DOHH2 (cell line): ENCODE measurements around the gene DHRS1.

Source experiments
- H3F3A ChIP-seq: fragments of 200-600 bp; sonication (generic), shearing (Covaris generic); 2 replicates; pipeline ENCODE4 v1.6.0; 2016; ENCODE audit warnings: antibody characterized with exemption, mild to moderate bottlenecking; ENCODE audit not compliant: control insufficient read depth, insufficient read depth
- H3K27ac ChIP-seq: fragments of 200-600 bp; sonication (generic); 2 replicates; pipeline ENCODE4 v1.5.1; 2014; ENCODE audit warnings: low read depth, mild to moderate bottlenecking, low read length, moderate library complexity
- H3K27me3 ChIP-seq: fragments of 200-600 bp; sonication (generic); 2 replicates; pipeline ENCODE4 v1.6.1; 2014; ENCODE audit warnings: mild to moderate bottlenecking, low read length, mixed read lengths; ENCODE audit not compliant: control insufficient read depth
- H3K36me3 ChIP-seq: fragments of 200-600 bp; sonication (generic); 2 replicates; pipeline ENCODE4 v1.6.1; 2014; ENCODE audit warnings: mild to moderate bottlenecking, low read length, moderate library complexity, mixed read lengths; ENCODE audit not compliant: control insufficient read depth
- H3K4me1 ChIP-seq: fragments of 200-600 bp; sonication (generic); 2 replicates; pipeline ENCODE4 v1.6.1; 2014; ENCODE audit warnings: mild to moderate bottlenecking, low read length, mixed read lengths; ENCODE audit not compliant: control insufficient read depth
- H3K4me2 ChIP-seq: fragments of 200-600 bp; sonication (generic); 2 replicates; pipeline ENCODE4 v1.6.0; 2014; ENCODE audit warnings: mild to moderate bottlenecking, low read length, moderate library complexity
- H3K4me3 ChIP-seq: fragments of 200-600 bp; sonication (generic); 2 replicates; pipeline ENCODE4 v1.5.1; 2014; ENCODE audit warnings: mild to moderate bottlenecking, low read length, mixed read lengths
- H3K79me2 ChIP-seq: fragments of 200-600 bp; sonication (generic); 2 replicates; pipeline ENCODE4 v1.6.1; 2014; ENCODE audit warnings: mild to moderate bottlenecking, low read length, mixed read lengths; ENCODE audit not compliant: control insufficient read depth
- H3K9me2 ChIP-seq: fragments of 200-600 bp; sonication (generic); replicated peaks from 2 replicates; pipeline ENCODE4 v1.6.1; 2014; ENCODE audit warnings: mild to moderate bottlenecking, low read length, mixed read lengths; ENCODE audit not compliant: control insufficient read depth
- H3K9me3 ChIP-seq: fragments of 200-600 bp; sonication (generic); 2 replicates; pipeline ENCODE4 v1.6.1; 2014; ENCODE audit warnings: antibody characterized with exemption, low read length, mixed read lengths; ENCODE audit not compliant: control insufficient read depth, insufficient read depth
- H4K20me1 ChIP-seq: fragments of 200-600 bp; sonication (generic); 2 replicates; pipeline ENCODE4 v1.6.0; 2014; ENCODE audit warnings: low read depth, mild to moderate bottlenecking, antibody characterized with exemption, low read length, moderate library complexity; ENCODE audit not compliant: control insufficient read depth, insufficient read depth
- EZH2phosphoT487 ChIP-seq: fragments of 200-600 bp; sonication (generic); IDR thresholded peaks from 2 replicates; pipeline ENCODE4 v1.6.1; 2017; ENCODE audit warnings: borderline replicate concordance, mild to moderate bottlenecking, antibody characterized with exemption, low read length, moderate library complexity, mixed read lengths
- TF ChIP-seq, protein P1 (sequence below): fragments of 200-600 bp; sonication (generic); IDR thresholded peaks from one replicate; pipeline ENCODE4 v1.5.1; 2014; ENCODE audit warnings: antibody characterized with exemption, mild to moderate bottlenecking, low read depth, low read length; ENCODE audit not compliant: poor library complexity, severe bottlenecking

DHRS1 gene

DNA sequence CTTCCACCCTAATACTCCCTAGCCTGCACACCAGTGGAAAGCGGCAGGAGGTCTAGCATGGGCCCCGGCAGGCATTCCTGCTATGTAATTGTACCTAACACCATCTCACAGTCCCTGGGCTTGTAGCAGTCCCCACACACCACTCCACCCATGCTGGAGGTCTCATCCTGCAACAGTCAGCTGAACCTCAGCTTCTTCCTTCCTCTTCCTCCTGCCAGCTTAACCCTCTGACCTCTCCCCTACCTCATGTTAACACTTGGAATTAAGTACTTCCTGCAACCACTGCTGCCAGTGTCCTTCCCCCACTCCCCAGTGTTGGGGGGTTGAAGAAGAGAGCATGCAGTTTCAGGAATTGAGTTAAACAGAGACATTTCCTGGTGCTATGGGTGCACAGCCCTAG lies 27.7 kb upstream of the DHRS1 start:
- Histone ChIP-seq H3K9me2 (no peaks in the 10 kb centered on the region), H3K79me2 (no peaks in the 10 kb centered on the region), H3K27me3 (peaks cover 4% of the 10 kb centered on the region), H3K27ac (no peak overlapping the region), H4K20me1 (no peaks in the 10 kb centered on the region), H3F3A (no peaks in the 10 kb centered on the region), H3K9me3 (no peaks in the 10 kb centered on the region), H3K36me3 (no peaks in the 10 kb centered on the region), H3K4me3 (no peak overlapping the region), H3K4me2 (0 out of 2 replicates have a peak overlapping the region, but pooled peaks have one; percentile 18), H3K4me1 (peaks cover 15% of the 10 kb centered on the region)
- no peak for TF ChIP-seq EZH2phosphoT487
- TF ChIP-seq, protein P1, sequence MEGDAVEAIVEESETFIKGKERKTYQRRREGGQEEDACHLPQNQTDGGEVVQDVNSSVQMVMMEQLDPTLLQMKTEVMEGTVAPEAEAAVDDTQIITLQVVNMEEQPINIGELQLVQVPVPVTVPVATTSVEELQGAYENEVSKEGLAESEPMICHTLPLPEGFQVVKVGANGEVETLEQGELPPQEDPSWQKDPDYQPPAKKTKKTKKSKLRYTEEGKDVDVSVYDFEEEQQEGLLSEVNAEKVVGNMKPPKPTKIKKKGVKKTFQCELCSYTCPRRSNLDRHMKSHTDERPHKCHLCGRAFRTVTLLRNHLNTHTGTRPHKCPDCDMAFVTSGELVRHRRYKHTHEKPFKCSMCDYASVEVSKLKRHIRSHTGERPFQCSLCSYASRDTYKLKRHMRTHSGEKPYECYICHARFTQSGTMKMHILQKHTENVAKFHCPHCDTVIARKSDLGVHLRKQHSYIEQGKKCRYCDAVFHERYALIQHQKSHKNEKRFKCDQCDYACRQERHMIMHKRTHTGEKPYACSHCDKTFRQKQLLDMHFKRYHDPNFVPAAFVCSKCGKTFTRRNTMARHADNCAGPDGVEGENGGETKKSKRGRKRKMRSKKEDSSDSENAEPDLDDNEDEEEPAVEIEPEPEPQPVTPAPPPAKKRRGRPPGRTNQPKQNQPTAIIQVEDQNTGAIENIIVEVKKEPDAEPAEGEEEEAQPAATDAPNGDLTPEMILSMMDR: no peak

- H3K9me3 ChIP-seq: no peaks in the 10 kb centered on the region
- H3K27ac ChIP-seq: no peak overlapping the region
- H3K36me3 ChIP-seq: no peaks in the 10 kb centered on the region
- no peak overlapping the region for H3K4me3 ChIP-seq
- H3F3A ChIP-seq: no peaks in the 10 kb centered on the region
- no peaks in the 10 kb centered on the region for H4K20me1 ChIP-seq
- TF ChIP-seq EZH2phosphoT487: no peak
- TF ChIP-seq, protein P1: no peak
- no peak overlapping the region for H3K4me2 ChIP-seq
- peaks cover 2% of the 10 kb centered on the region; the same call in 1 of the 2 replicates for H3K27me3 ChIP-seq
- peaks cover 6% of the 10 kb centered on the region for H3K4me1 ChIP-seq
- H3K79me2 ChIP-seq: no peaks in the 10 kb centered on the region
- H3K9me2 ChIP-seq: no peaks in the 10 kb centered on the region
Measured at GRCh38 chr14:24325963-24326362, 26.4 kb upstream of the DHRS1 start.

DNA sequence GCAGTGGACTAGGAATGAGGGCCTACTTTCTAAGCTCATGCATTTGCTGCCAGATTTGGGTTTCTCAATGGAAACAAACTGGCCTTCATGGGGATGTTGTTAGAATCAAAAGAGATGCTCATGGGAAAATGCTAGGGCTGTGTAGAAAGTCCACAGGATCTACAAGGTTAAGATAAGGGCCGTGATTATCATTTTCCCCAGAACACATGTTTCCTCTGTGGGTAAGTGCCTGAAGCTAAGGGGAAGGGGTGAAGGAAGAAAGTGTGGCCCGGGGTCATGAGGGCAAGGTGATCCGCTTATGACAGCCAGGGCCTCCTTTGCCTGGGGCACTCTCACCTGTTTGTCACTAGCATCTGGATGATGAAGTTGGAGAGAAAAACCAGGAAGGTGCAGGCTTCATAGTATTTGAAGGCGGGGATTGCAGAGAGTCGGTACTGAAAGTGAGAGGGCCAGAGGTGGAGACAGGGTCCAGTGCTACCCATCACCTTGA lies 25.5 kb upstream of the DHRS1 start:
- Histone ChIP-seq H3K27ac (no peak overlapping the region), H4K20me1 (no peaks in the 10 kb centered on the region), H3K9me3 (no peaks in the 10 kb centered on the region), H3K36me3 (no peaks in the 10 kb centered on the region), H3F3A (no peaks in the 10 kb centered on the region), H3K4me2 (no peak overlapping the region), H3K4me3 (no peak overlapping the region), H3K9me2 (no peaks in the 10 kb centered on the region), H3K79me2 (no peaks in the 10 kb centered on the region), H3K27me3 (peaks cover 4% of the 10 kb centered on the region), H3K4me1 (peaks cover 6% of the 10 kb centered on the region)
- TF ChIP-seq EZH2phosphoT487: no peak
- TF ChIP-seq, protein P1: no peak

GRCh38 chr14:24324024-24324423 lies 24.4 kb upstream of the DHRS1 start:
- no peaks in the 10 kb centered on the region for H3F3A ChIP-seq
- no peaks in the 10 kb centered on the region for H3K36me3 ChIP-seq
- no peaks in the 10 kb centered on the region for H3K9me2 ChIP-seq
- no peaks in the 10 kb centered on the region for H4K20me1 ChIP-seq
- no peak overlapping the region for H3K4me2 ChIP-seq
- H3K4me1 ChIP-seq: peaks cover 6% of the 10 kb centered on the region
- H3K27me3 ChIP-seq: peaks cover 14% of the 10 kb centered on the region
- no peak overlapping the region for H3K4me3 ChIP-seq
- no peaks in the 10 kb centered on the region for H3K9me3 ChIP-seq
- no peak overlapping the region for H3K27ac ChIP-seq
- no peak for TF ChIP-seq EZH2phosphoT487
- H3K79me2 ChIP-seq: no peaks in the 10 kb centered on the region
